ENCODE data around the gene GRM4.

GRM4 gene

GRCh38 chr6:33985947-33986346 is 159.9 kb downstream of the GRM4 start:
- intact Hi-C loops (cut with DNase I; ENCODE audit: low total_unique reads) = no loop called here
- no peak for TF ChIP-seq CTCF (IDR thresholded peaks at IDR 0.05)
- peak in 1 of 2 donors; percentile 5 for DNase-seq
- Histone ChIP-seq H3K27ac (no peak overlapping the region), H3K36me3 (no peaks in the 10 kb centered on the region), H3K9me3 (no peaks in the 10 kb centered on the region), H3K27me3 (peaks cover 0 to 46% of the 10 kb centered on the region in 2 donors), H3K4me3 (no peak overlapping the region), H3K4me1 (no peaks in the 10 kb centered on the region)

- Histone ChIP-seq H3K27ac (no peak overlapping the region), H3K36me3 (no peaks in the 10 kb centered on the region), H3K4me3 (no peak overlapping the region), H3K9me3 (no peaks in the 10 kb centered on the region), H3K4me1 (no peaks in the 10 kb centered on the region), H3K27me3 (peaks cover 0 to 45% of the 10 kb centered on the region in 2 donors)
- DNase-seq = peak in 1 of 2 donors; percentile 50
- no peak for TF ChIP-seq CTCF (IDR thresholded peaks at IDR 0.05)
- intact Hi-C loops (cut with DNase I; ENCODE audit: low total_unique reads) = no loop called here
Measured at GRCh38 chr6:33985313-33985751, 160.6 kb downstream of the GRM4 start.

- intact Hi-C loops (cut with DNase I; ENCODE audit: low total_unique reads) = no loop called here
- Histone ChIP-seq H3K4me3 (no peak overlapping the region), H3K36me3 (no peaks in the 10 kb centered on the region), H3K4me1 (no peaks in the 10 kb centered on the region), H3K9me3 (no peaks in the 10 kb centered on the region), H3K27me3 (peaks cover 0 to 40% of the 10 kb centered on the region in 2 donors), H3K27ac (no peak overlapping the region)
- TF ChIP-seq CTCF (IDR thresholded peaks at IDR 0.05) = no peak
- DNase-seq = peak in 1 of 2 donors; percentile 38
Measured at GRCh38 chr6:33984466-33985312, 161.2 kb downstream of the GRM4 start.

- no peak overlapping the region for H3K4me3 ChIP-seq
- H3K27me3 ChIP-seq = peaks cover 0 to 35% of the 10 kb centered on the region in 2 donors
- no peaks in the 10 kb centered on the region for H3K4me1 ChIP-seq
- H3K36me3 ChIP-seq = no peaks in the 10 kb centered on the region
- intact Hi-C loops (cut with DNase I; ENCODE audit: low total_unique reads) = no loop called here
- H3K9me3 ChIP-seq = no peaks in the 10 kb centered on the region
- no peak for TF ChIP-seq CTCF (IDR thresholded peaks at IDR 0.05)
- DNase-seq = peak in 1 of 2 donors; percentile 49
- no peak overlapping the region for H3K27ac ChIP-seq
Measured at GRCh38 chr6:33983721-33984465, 162.0 kb downstream of the GRM4 start.

GRCh38 chr6:33983109-33983716 is 162.7 kb downstream of the GRM4 start:
- H3K9me3 ChIP-seq = no peaks in the 10 kb centered on the region
- no peaks in the 10 kb centered on the region for H3K4me1 ChIP-seq
- H3K27me3 ChIP-seq = peaks cover 0 to 29% of the 10 kb centered on the region in 2 donors
- H3K36me3 ChIP-seq = no peaks in the 10 kb centered on the region
- H3K27ac ChIP-seq = no peak overlapping the region
- no peak for TF ChIP-seq CTCF (IDR thresholded peaks at IDR 0.05)
- no peak overlapping the region for H3K4me3 ChIP-seq
- intact Hi-C loops (cut with DNase I; ENCODE audit: low total_unique reads) = no loop called here
- DNase-seq = peak; percentile 45 to 63
